Frontal cortex (tissue), 4 donors: Measurements from ENCODE around the gene MAP2K6. TPM values are rescaled to one million over a fixed set of nuclear protein-coding genes. Genes with fewer than 3 reads are reported as not detected.

Experiments
- DNase-seq, 2 donors: peaks; one replicate each; pipeline ENCODE4 v3.0.0; 2012; ENCODE audit warnings: low spot score in 2 of 2
- FAIRE-seq: peaks from 2 replicates; lab custom pipeline; 2012; peaks lifted over from hg19 to GRCh38; lab: Jason Lieb, UNC
- total RNA-seq: library from RNA; depleted of rRNA; stranded (reverse); fragments of >200 nt; gene quantifications from one replicate; pipeline ENCODE4 v1.2.3, GENCODE V29; 2014
- donor health status: control.
- donor health status: control.
- donor health status: control.

Gene MAP2K6
- total RNA-seq, 1 donor from 2014 or later, result 30.6 TPM

- FAIRE-seq, result no peak
- DNase-seq, result no peak
Measured at GRCh38 chr17:69518951-69519350, 104.5 kb downstream of the MAP2K6 start.

GRCh38 chr17:69523244-69523861 lies 108.9 kb downstream of the MAP2K6 start:
- DNase-seq, result peak; percentile 10 to 30

GRCh38 chr17:69524854-69525253 lies 110.4 kb downstream of the MAP2K6 start:
- no peak for DNase-seq
- no peak for FAIRE-seq

More at GRCh38 chr17:69523244-69523861, 108.9 kb downstream of the MAP2K6 start:
- peak; percentile 28 for FAIRE-seq

- DNase-seq, result peak in 1 of 2 donors; percentile 41
- no peak for FAIRE-seq
Measured at GRCh38 chr17:69525920-69526841, 111.7 kb downstream of the MAP2K6 start.

- FAIRE-seq, result no peak
- no peak for DNase-seq
Measured at GRCh38 chr17:69528035-69528434, 113.5 kb downstream of the MAP2K6 start.

- FAIRE-seq (no peak), DNase-seq (no peak)
Measured at GRCh38 chr17:69533481-69534234, 119.2 kb downstream of the MAP2K6 start.

- no peak for FAIRE-seq
- no peak for DNase-seq
Measured at GRCh38 chr17:69534235-69534621, 119.7 kb downstream of the MAP2K6 start.

GRCh38 chr17:69535016-69535570 lies 120.6 kb downstream of the MAP2K6 start:
- no peak for FAIRE-seq
- DNase-seq, result no peak

GRCh38 chr17:69538795-69539194 lies 124.3 kb downstream of the MAP2K6 start:
- FAIRE-seq (no peak), DNase-seq (no peak)

- FAIRE-seq, result no peak
Measured at GRCh38 chr17:69539274-69539673, 124.8 kb downstream of the MAP2K6 start.

GRCh38 chr17:69539781-69540319 lies 125.4 kb downstream of the MAP2K6 start:
- no peak for FAIRE-seq
- DNase-seq, result no peak

More at GRCh38 chr17:69539274-69539673, 124.8 kb downstream of the MAP2K6 start:
- DNase-seq, result no peak

- no peak for FAIRE-seq
- DNase-seq, result no peak
Measured at GRCh38 chr17:69540356-69540755, 125.9 kb downstream of the MAP2K6 start.

- FAIRE-seq (no peak), DNase-seq (no peak)
Measured at GRCh38 chr17:69547230-69547629, 132.7 kb downstream of the MAP2K6 start.

GRCh38 chr17:69547947-69548346 lies 133.4 kb downstream of the MAP2K6 start:
- DNase-seq, result no peak
- no peak for FAIRE-seq

- no peak for FAIRE-seq
- DNase-seq, result no peak
Measured at GRCh38 chr17:69551212-69552010, 136.9 kb downstream of the MAP2K6 start.

- FAIRE-seq (no peak), DNase-seq (no peak)
Measured at GRCh38 chr17:69552986-69553667, 138.6 kb downstream of the MAP2K6 start.

- no peak for FAIRE-seq
Measured at GRCh38 chr17:69555056-69555455, 140.6 kb downstream of the MAP2K6 start.

GRCh38 chr17:69557339-69557738 lies 142.8 kb downstream of the MAP2K6 start:
- FAIRE-seq, result no peak
- no peak for DNase-seq

More at GRCh38 chr17:69555056-69555455, 140.6 kb downstream of the MAP2K6 start:
- DNase-seq, result no peak
